ENCODE results near the gene DNAJC8. TPM values are rescaled to one million over a fixed set of nuclear protein-coding genes. Genes with fewer than 3 reads are reported as not detected.
A peak's percentile ranks its signal among the peaks of the same experiment; 100 is the strongest.

The DNAJC8 gene, protein sequence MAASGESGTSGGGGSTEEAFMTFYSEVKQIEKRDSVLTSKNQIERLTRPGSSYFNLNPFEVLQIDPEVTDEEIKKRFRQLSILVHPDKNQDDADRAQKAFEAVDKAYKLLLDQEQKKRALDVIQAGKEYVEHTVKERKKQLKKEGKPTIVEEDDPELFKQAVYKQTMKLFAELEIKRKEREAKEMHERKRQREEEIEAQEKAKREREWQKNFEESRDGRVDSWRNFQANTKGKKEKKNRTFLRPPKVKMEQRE
- 10 to 100 TPM; 69.3 to 80.5 TPM for total RNA-seq
- long read RNA-seq, donor 1, transcript DNAJC8-201 (9 exons, 1,759 nt), result major isoform, 52 of 62 reads
- long read RNA-seq, donor 1, partial matches to known transcripts, result 4 of 62 reads
- long read RNA-seq, donor 1, other reads (novel, unspliced or antisense), result 3 of 62 reads
- long read RNA-seq, donor 2, transcript DNAJC8-201 (9 exons, 1,759 nt), result major isoform, 226 of 266 reads
- long read RNA-seq, donor 2, transcript DNAJC8-205 (10 exons, 1,600 nt), result minor isoform, 22 of 266 reads
- long read RNA-seq, donor 2, partial matches to known transcripts, result 9 of 266 reads
- long read RNA-seq, donor 2, other reads (novel, unspliced or antisense), result 9 of 266 reads

DNA sequence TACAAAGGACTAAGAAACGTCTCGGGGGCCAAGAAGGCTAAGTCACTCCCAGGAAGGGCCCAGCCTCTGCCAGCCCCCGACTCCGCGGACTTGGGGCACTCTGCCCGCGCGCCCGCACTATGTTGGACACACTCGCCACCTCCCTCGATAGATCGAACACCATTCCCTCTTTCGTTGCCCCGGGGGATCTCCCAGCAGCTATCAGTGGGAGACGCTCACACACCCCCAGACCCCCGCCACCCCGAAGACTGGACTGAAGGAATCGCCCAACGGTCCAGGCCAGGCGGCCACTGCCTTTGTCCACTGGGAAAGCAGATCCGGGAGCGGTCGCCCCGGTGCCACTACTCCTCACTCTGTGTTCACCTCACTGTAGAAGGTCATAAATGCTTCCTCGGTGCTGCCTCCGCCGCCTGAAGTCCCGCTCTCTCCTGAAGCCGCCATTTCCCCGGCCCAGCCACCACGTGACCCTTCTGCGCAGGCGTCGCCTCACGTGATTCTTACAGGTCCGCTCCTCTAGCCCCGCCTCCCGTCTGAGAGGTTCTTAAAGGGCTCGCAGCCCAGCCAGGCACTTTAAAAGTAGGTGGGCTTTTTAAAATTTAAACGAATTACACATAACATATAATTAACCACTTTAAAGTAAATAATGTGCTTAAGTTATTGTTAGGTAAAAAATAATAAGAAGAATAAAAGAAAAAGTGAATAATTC lies at the start of gene DNAJC8:
TSS of gene DNAJC8 (minus strand) at position 472 of the 706 bp plus-strand sequence. CDS start at position 441, 31 bp downstream.
- DNase-seq (ENCODE audit: low spot score), result peak; percentile 99
- intact Hi-C loops (cut with DNase I), result no loop called here

DNA sequence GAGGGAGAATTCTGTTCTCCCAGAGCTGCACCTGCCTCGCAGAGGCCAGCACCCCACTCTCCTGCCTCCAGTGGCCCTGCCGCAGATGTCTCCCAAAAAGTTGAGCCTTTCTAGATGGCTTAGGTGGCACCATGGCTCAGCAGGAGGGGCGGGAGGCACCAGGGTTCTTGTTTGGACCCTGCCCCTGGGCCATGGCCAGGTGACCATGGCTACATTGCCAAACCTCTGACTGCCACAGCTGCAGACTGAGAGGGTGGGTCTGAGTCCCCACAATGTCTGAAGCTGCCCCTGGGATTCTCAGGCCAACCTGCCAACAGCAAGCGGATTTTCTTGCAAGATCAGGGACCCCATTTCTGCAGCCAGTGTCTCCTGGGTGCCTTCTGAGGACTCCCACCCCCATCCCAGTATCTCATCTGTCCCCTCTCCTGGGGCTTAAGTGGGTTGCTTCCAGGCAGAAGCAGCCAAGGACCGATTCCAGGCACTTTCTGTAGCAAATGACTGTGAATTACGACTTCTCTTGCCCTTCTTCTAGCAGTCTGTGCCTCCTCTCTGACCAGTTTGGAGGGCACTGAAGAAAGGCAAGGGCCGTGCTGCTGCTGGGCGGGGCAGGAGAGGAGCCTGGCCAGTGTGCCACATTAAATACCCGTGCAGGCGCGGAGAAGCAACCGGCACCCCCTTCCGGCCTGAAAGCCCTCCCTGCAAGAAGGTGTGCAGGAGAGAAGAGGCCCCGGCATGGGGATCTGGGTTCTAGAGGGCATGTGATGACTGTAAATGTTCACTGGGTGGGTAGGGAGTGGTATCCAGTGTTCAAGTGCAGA lies 49.0 kb upstream of the DNAJC8 start:
- no peak for DNase-seq (ENCODE audit: low spot score)
- intact Hi-C loops (cut with DNase I), result no loop called here

DNA sequence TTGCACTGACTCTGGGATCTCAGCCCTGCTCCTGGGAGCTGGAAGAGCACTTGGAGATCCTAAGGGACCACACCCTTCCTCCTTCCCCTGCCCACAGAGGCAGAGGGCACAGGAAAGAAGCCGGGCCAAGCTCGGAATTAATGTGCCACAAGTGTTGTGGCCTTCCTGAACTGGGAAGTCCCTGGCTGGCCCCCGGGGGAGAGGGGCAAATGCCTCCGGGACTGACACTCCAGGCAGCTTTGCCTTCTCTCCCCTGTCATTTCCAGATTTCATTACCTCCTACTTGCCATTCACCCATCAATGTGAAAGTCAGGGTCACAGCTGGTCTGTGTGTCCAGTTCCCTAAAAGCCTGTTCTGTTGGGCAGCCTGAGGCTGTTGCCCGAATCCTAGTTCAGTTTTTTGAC lies 48.1 kb upstream of the DNAJC8 start:
- intact Hi-C loops (cut with DNase I), result no loop called here
- DNase-seq (ENCODE audit: low spot score), result no peak

DNA sequence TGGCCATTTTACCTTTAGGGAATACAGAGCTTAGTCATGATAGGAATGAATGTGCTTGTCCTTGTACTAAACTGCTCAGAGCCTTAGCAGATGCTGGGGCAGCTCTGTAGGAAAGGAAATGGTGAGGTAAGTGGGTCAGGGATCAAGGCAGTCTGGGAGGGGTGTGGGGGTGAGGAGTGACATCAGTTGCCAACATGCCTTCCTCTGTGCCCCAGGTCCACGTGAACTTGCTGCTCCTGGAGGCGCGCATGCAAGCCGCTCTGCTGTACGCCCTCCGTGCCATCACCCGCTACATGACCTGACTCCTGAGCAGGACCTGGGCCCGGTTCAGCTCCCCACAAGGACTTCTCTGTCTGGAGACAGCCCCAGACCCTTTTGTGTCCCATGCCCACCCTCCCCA lies 47.7 kb upstream of the DNAJC8 start:
- no peak for DNase-seq (ENCODE audit: low spot score)

DNA sequence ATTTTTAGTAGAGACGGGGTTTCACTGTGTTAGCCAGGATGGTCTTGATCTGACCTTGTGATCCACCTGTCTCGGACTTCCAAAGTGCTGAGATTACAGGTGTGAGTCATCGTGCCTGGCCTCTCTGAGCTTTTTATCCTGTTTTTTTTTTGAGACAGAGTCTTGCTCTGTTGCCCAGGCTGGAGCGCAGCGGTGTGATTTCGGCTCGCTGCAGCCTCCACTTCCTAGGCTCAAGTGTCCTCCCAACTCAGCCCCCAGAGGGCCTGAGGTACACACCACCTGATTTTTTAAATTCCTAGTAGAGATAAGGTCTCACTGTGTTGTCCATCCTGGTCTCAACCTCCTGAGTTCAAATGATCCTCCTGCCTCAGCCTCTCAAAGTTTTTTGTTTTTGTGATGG lies 46.9 kb upstream of the DNAJC8 start:
- DNase-seq (ENCODE audit: low spot score), result no peak
- intact Hi-C loops (cut with DNase I), result no loop called here

More for the DNA sequence above, 47.7 kb upstream of the DNAJC8 start:
- intact Hi-C loops (cut with DNase I), result no loop called here

DNA sequence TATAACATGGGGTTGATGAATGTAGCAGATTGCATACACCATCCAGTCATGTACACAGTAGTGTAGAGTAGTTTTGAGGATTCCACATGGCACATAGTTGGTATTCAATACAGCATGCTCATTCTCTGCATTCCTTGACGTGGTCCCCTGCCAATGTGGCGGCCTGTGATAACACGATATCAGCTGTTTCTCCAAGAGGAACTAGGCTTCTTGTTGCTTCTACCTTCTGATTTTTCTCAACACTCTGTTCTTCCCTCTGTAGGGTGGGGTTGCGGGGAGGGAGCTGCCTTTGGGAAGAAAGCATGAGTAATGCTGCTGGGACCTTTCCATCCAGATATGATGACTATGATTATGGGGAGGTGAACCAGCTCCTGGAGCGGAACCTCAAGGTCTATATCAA lies 45.9 kb upstream of the DNAJC8 start:
- intact Hi-C loops (cut with DNase I), result no loop called here
- no peak for DNase-seq (ENCODE audit: low spot score)

DNA sequence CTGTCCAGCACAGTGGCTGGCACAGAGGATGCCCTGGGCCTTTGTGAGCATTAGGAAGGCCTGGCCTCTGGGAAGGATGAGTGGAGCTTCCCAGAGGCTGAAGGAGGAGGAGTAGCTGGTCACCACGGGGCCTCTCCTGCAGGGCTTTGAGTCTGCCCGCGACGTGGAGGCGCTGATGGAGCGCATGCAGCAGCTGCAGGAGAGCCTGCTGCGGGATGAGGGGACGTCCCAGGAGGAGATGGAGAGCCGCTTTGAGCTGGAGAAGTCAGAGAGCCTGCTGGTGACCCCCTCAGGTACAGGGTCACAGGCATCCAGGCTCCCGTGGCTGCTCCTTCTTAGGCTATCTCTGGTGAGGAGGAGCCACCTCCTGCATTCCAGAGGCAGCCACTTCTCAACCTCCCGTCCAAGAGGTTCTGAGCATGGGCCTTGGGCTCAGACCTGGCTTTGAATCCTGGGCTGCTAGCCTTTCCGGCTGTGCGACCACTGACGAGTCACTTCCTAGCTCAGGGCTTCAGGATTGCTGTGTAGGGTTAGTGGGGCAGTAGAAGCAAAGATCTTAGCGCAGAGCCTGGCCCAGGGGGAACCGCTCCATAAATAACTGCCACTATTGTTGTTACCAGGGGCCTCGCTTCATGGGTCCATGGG lies 40.5 kb upstream of the DNAJC8 start:
- intact Hi-C loops (cut with DNase I), result no loop called here
- no peak for DNase-seq (ENCODE audit: low spot score)

DNA sequence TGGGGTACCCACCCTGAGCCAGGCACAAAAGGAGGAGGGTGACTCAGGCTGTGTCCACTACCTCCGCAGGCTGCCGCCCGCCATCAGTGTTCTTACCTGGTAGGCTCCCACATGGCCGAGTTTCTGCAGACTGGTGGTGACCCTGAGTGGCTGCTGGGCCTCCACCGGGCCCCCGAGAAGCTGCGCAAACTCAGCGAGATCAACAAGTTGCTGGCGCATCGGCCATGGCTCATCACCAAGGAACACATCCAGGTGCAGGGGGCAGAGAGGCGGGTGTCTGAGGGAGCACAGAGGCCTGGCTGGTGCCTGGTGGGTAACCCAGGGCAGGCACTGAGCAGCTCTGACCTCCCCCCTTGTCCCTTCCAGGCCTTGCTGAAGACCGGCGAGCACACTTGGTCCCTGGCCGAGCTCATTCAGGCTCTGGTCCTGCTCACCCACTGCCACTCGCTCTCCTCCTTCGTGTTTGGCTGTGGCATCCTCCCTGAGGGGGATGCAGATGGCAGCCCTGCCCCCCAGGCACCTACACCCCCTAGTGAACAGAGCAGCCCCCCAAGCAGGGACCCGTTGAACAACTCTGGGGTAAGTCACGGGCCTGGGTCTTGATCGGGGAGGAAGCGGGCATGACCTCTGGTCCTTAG lies 39.5 kb upstream of the DNAJC8 start:
- intact Hi-C loops (cut with DNase I), result no loop called here
- no peak for DNase-seq (ENCODE audit: low spot score)

DNA sequence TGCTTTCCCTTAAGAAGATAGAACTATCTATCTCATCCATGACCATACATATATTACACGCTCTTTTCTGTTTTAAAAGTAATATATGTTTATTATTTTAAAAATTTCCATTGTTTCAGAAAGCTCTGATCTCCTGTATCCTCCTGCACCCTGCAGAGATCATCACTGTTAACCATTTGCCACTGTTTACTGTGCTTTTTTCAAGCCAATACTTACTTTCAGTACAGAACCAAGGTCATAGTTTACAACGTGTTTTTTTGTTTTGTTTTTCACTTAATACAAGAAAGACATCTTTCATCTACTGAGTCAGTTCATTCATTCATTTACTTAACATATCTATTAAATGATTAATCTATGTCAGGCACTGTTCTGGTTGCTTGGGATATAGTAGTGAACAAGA lies 36.7 kb upstream of the DNAJC8 start:
- no peak for DNase-seq (ENCODE audit: low spot score)
- intact Hi-C loops (cut with DNase I), result loop anchor here in 1 of 2 donors (10.0 kb wide), 1 partner anchor 55 kb away; the partner anchor contains the start of gene MED18

DNA sequence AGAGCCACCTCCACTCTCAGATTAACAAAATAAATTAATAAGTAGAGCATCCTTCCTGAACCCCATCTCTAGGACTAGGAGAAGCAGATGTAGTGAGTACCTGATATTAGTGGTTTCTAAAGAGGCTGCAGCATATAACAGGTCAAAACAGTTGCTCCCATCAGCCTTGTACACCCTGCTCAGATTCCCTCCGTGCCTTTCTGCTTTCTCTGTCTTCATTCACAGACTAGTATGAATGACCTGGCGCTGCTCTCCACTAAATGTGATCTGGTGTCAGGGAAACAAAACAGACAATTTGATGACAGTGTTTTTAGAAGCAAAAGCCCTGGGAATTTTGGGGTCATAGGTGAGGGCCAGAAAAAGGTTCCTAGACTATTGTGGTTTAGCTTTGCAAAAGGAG lies 34.8 kb upstream of the DNAJC8 start:
- intact Hi-C loops (cut with DNase I), result loop anchor here in 1 of 2 donors (10.0 kb wide), 1 partner anchor 57 kb away; the partner anchor contains the start of gene MED18
- DNase-seq (ENCODE audit: low spot score), result no peak

DNA sequence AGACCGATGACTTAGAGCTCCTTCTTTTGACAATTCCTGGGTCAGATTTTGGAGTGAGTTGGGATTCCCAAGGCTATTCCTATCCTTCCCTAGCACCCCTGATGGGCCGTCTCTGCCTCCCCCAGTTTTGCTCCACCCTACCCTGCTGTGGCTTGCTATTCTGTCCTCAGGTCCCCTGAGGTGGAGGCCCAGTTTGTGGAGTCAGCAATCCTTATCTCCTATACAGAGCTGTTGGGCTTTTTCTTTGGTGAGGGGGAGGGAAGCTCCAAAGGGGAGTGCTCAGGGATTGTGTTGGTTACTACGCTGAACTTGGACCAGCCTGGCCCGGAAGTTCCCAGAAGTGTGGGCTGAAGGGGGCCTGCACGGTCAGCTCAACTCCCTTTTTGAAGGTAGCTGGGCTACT lies 34.1 kb upstream of the DNAJC8 start:
- no peak for DNase-seq (ENCODE audit: low spot score)
- intact Hi-C loops (cut with DNase I), result loop anchor here in 1 of 2 donors (10.0 kb wide), 1 partner anchor 58 kb away; the partner anchor contains the start of gene MED18

DNA sequence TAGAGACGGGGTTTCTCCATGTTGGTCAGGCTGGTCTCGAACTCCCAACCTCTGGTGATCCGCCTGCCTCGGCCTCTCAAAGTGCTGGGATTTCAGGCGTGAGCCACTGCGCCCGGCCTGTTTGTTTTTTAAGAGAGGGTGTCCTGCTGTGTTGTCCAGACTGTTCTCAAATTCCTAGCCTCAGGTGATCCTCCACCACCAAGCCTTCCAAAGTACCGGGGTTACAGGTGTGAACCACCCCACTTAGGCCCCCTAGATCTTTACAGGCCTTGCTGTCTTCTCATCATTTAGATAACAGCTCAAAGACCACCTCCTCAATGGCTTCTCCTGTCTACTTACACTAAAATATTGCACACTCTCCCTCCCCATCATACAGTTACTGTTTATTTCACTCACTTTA lies 32.7 kb upstream of the DNAJC8 start:
- intact Hi-C loops (cut with DNase I), result loop anchor here in 1 of 2 donors (10.0 kb wide), 1 partner anchor 59 kb away; the partner anchor contains the start of gene MED18
- DNase-seq (ENCODE audit: low spot score), result no peak

DNA sequence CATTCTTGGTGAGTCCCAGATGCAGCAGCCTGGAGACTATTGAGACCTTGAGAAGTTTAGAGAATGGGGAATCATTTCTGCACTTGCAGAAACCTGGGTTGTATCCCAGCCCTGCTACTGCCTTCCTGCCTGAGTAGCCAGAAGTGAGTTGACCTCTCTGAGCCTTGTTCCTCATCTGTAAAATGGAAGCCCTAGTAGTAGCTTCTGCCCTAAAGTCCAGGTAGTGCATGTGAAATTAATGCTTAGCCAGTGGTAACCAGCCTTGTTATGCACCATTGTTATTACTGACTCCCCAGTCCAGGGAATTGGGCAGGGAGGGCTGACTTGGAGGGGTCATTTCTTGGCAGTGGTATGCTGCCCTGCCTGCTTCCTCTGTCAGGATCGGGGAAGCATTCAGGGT lies 32.1 kb upstream of the DNAJC8 start:
- no peak for DNase-seq (ENCODE audit: low spot score)
- intact Hi-C loops (cut with DNase I), result loop anchor here in 1 of 2 donors (10.0 kb wide), 1 partner anchor 60 kb away; the partner anchor contains the start of gene MED18

DNA sequence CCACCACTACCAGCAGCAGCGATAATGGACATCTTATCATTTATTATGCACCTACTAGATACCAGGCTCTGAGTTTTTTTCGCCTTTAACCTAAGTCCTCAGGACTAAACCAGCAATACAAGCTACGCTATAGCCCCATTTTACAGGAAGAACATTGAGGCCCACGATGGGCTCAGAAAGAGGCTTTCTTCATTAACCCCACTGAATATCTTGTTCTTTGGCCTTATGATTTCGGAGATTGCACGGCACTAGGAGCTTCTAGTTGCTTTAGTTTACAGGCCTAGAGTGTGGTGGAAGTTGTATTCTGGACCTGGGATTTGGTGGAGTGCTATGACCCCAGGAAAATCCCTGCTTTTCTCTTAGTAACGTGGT lies 28.0 kb upstream of the DNAJC8 start:
- DNase-seq (ENCODE audit: low spot score), result no peak
- intact Hi-C loops (cut with DNase I), result loop anchor here in 1 of 2 donors (10.0 kb wide), 1 partner anchor 64 kb away; the partner anchor contains the start of gene MED18

DNA sequence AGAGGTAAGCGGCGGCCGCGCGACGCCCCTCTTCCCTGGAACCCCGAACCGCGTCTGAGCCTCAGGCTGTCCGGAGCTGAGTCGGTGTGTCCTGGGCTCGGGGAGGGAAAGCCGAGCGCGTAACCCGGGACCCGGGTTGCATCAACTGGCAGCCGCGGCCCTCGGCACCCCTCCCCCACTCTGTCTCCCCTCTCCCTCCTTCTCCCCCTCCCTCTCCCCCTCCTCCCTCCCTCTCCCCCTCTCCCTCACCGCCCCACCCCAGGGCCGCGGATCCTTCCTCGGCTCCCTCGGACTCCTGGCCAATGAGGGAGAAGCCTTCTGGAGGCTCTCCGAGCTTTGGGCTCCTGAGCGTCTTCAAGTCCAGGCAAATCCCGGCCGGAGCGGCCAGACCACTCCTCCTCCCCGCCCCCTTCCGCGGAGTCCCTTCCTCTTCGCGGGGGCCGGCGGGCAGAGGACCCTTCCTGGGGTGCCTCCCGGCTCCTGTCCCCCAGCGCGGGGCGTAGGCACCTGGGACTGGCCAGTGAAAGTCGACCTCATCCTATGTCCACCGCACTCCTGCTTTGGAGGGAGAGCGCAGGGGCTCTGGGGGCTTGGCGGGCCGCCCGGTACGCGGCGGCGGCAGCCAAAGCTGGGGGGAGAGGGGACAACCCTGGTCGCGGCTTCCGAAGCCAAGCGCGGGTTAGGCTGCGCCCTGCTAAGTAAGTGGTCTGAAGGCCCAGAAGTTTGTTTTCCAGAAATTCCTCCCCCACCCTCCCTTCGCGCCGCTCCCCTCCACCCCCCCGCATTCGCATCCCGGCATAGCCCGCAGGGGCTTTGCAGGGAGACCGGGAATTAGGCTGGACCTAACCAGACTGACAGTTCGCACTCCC lies 27.3 kb upstream of the DNAJC8 start:
- DNase-seq (ENCODE audit: low spot score), result peak; percentile 92
- intact Hi-C loops (cut with DNase I), result loop anchor here in 1 of 2 donors (10.0 kb wide), 1 partner anchor 65 kb away; the partner anchor contains the start of gene MED18

DNA sequence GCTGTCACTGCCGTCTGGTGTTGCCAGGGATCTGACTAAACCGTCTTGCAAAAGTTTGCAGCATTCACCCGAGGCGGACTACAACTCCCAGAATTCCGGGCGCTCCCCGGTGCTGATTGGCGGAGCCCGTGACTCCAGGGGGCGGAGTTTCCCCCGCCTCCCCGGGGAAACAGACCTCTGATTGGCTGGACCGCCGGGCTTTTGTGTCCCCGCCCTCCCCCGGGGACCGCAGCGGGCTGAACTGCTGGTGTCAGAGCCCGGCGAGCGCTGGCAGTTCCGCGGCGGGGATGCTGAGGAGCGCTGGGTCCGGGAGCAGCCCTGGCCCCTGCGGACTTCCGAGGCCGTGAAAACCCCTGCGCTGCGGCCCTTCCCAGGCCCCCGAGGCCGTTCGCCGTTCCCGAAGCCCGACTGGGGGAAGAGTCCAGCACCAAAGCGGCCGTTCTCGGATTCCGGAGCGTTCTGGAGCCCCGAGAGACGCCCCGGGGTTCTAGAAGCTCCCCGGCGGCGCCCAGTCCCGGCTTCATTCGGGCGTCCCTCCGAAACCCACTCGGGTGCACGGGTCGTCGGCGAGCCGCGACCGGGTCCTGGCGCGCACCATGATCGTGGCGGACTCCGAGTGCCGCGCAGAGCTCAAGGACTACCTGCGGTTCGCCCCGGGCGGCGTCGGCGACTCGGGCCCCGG lies 26.6 kb upstream of the DNAJC8 start, which contains the start of gene SESN2:
TSS of gene SESN2 (plus strand) at position 267 of the 682 bp plus-strand sequence. CDS start at position 597, 330 bp downstream.
- peak; percentile 100 for DNase-seq (ENCODE audit: low spot score)
- intact Hi-C loops (cut with DNase I), result no loop called here
